HCT116 (cell line): ENCODE results near the gene TAF15. TPM values are rescaled to one million over a fixed set of nuclear protein-coding genes. Genes with fewer than 3 reads are reported as not detected.

Source experiments
- ATAC-seq: fragments of 200-7000 bp; cut with Tn5 transposase; 2 replicates; pipeline ENCODE4 v1.9.1; 2020; ENCODE audit warnings: mild to moderate bottlenecking, moderate library complexity
- BruUV-seq: library from RNA; stranded (reverse); fragments of 400-500 nt; replicated peaks from 2 replicates; lab custom pipeline; 2021; lab: Mats Ljungman, UMichigan
- CTCF ChIA-PET: fragments of 300-600 bp; sonication (Branson Sonifier 250); formaldehyde crosslinking; loops from one replicate; lab custom pipeline; 2021; ENCODE audit warnings: antibody characterized with exemption; lab: Charles Lee
- POLR2A ChIA-PET: fragments of 300-600, 350-600 bp; sonication (Branson Sonifier 250); formaldehyde crosslinking; loops from one replicate; lab custom pipeline; 2021; ENCODE audit warnings: antibody characterized with exemption; lab: Charles Lee
- RAD21 ChIA-PET, 2 experiments: fragments of 300-600 bp; sonication (Branson Sonifier 250); formaldehyde crosslinking; loops; one replicate each; lab custom pipeline; 2023; ENCODE audit warnings: low total read pairs in 2 of 2; ENCODE audit not compliant: uncharacterized antibody in 2 of 2, unreplicated experiment in 2 of 2, low non-redundant PET in 1 of 2; lab: Charles Lee
- DNase-seq: peaks from one replicate; pipeline ENCODE4 v3.0.0-alpha.2; 2010; ENCODE audit warnings: low read depth, low spot score
- H2AFZ ChIP-seq: fragments of 200-600 bp; shearing (Covaris generic), sonication (generic); 2 replicates; pipeline ENCODE4 v1.6.1; 2017; ENCODE audit warnings: low read depth, mixed run types, mixed read lengths, antibody characterized with exemption, low read length; ENCODE audit not compliant: poor library complexity, severe bottlenecking
- H3K27ac ChIP-seq: 2 replicates; pipeline ENCODE4 v1.5.1; 2012; ENCODE audit warnings: low read depth, low read length
- H3K27me3 ChIP-seq: fragments of 200-600 bp; sonication (generic); 2 replicates; pipeline ENCODE4 v1.6.1; 2016; ENCODE audit warnings: mixed run types, low read length, mixed read lengths; ENCODE audit not compliant: insufficient read depth
- H3K36me3 ChIP-seq, 2 experiments: fragments of 200-500 bp in 1 of 2; fragments of 200-600 bp in 1 of 2; sonication (Bioruptor generic) in 1 of 2; sonication (generic) in 1 of 2; 2 replicates each; pipeline versions ENCODE4 v1.5.1 to v1.6.1; 2014 to 2016; ENCODE audit warnings: low read length in 2 of 2, inconsistent platforms in 1 of 2, mixed read lengths in 1 of 2, mixed run types in 1 of 2; ENCODE audit not compliant: insufficient read depth in 2 of 2, control insufficient read depth in 1 of 2
- H3K4me1 ChIP-seq, 2 experiments: fragments of 200-600 bp in 1 of 2; sonication (generic) in 1 of 2; 2 replicates each; pipeline versions ENCODE4 v1.5.1 to v1.6.1; 2012 to 2017; ENCODE audit warnings: low read length in 2 of 2, inconsistent platforms in 1 of 2, mild to moderate bottlenecking in 1 of 2, mixed read lengths in 1 of 2, mixed run types in 1 of 2, moderate library complexity in 1 of 2; ENCODE audit not compliant: insufficient read depth in 2 of 2, control insufficient read depth in 1 of 2
- H3K4me2 ChIP-seq: fragments of 200-600 bp; sonication (generic); 2 replicates; pipeline ENCODE4 v1.6.1; 2017; ENCODE audit warnings: mixed run types, low read length, mixed read lengths
- H3K4me3 ChIP-seq, 2 experiments: fragments of 200-600 bp in 1 of 2; sonication (generic) in 1 of 2; replicated peaks in 1 of 2; 2 replicates each; pipeline ENCODE4 v1.5.1; 2011 to 2016; ENCODE audit warnings: low read length in 2 of 2, control low read depth in 1 of 2, low read depth in 1 of 2, mild to moderate bottlenecking in 1 of 2, mixed read lengths in 1 of 2, mixed run types in 1 of 2
- H3K79me2 ChIP-seq: fragments of 200-600 bp; sonication (generic); 2 replicates; pipeline ENCODE4 v1.6.1; 2017; ENCODE audit warnings: mild to moderate bottlenecking, mixed run types, low read length, moderate library complexity, mixed read lengths; ENCODE audit not compliant: insufficient read depth
- H3K9ac ChIP-seq: fragments of 200-600 bp; sonication (generic); 2 replicates; pipeline ENCODE4 v1.6.1; 2016; ENCODE audit warnings: low read length, mixed read lengths
- H3K9me2 ChIP-seq: fragments of 200-600 bp; sonication (generic), shearing (Covaris generic); 2 replicates; pipeline ENCODE4 v1.6.1; 2017; ENCODE audit warnings: mixed run types, mild to moderate bottlenecking, moderate library complexity; ENCODE audit not compliant: insufficient read depth
- H3K9me3 ChIP-seq, 2 experiments: fragments of 200-500 bp in 1 of 2; fragments of 200-600 bp in 1 of 2; sonication (Bioruptor generic) in 1 of 2; sonication (generic) in 1 of 2; 2 replicates each; pipeline ENCODE4 v1.6.1; 2014 to 2017; ENCODE audit warnings: low read length in 2 of 2, mixed read lengths in 2 of 2, inconsistent platforms in 1 of 2, low read depth in 1 of 2, mild to moderate bottlenecking in 1 of 2, mixed run types in 1 of 2, moderate library complexity in 1 of 2; ENCODE audit not compliant: control insufficient read depth in 1 of 2, insufficient read depth in 1 of 2
- H4K20me1 ChIP-seq: fragments of 200-600 bp; sonication (generic), shearing (Covaris generic); 2 replicates; pipeline ENCODE4 v1.6.1; 2017; ENCODE audit warnings: mixed run types, mild to moderate bottlenecking, moderate library complexity; ENCODE audit not compliant: insufficient read depth
- CEBPB ChIP-seq: IDR thresholded peaks from 2 replicates; pipeline ENCODE4 v1.6.1; 2012; ENCODE audit warnings: low read depth
- EGR1 ChIP-seq: IDR thresholded peaks from 2 replicates; pipeline ENCODE4 v1.6.1; 2012; ENCODE audit warnings: low read depth
- EZH2phosphoT487 ChIP-seq: fragments of 200-600 bp; IDR thresholded peaks from 2 replicates; pipeline ENCODE4 v1.6.1; 2018; ENCODE audit warnings: antibody characterized with exemption, borderline replicate concordance
- JUND ChIP-seq: IDR thresholded peaks from 2 replicates; pipeline ENCODE4 v1.6.1; 2012
- RAD21 ChIP-seq: IDR thresholded peaks from 2 replicates; pipeline ENCODE4 v1.6.1; 2012; ENCODE audit warnings: low read depth, mild to moderate bottlenecking
- SP1 ChIP-seq: IDR thresholded peaks from 2 replicates; pipeline ENCODE4 v1.6.1; 2012; ENCODE audit warnings: low read depth
- YY1 ChIP-seq: IDR thresholded peaks from 2 replicates; pipeline ENCODE4 v1.6.1; 2011; ENCODE audit warnings: low read length, low read depth, moderate library complexity, mild to moderate bottlenecking; ENCODE audit not compliant: insufficient replicate concordance; ENCODE audit errors: extremely low read depth
- ZFX ChIP-seq: fragments of 450-650 bp; IDR thresholded peaks from 2 replicates; pipeline ENCODE4 v1.6.1; 2017
- intact Hi-C: fragments of 100-400 bp; cut with micrococcal nuclease; formaldehyde crosslinking; loops from 2 replicates; pipeline ENCODE4 v1.10.0; 2022
- total RNA-seq: library from RNA; stranded (reverse); gene quantifications from one replicate; pipeline ENCODE4 v1.2.1, GENCODE V29; 2021; ENCODE audit not compliant: unreplicated experiment

Gene TAF15
- total RNA-seq, 1 experiment from 2014 or later = 346 TPM

- TF ChIP-seq RAD21 (no peak), ZFX (no peak), SP1 (peak; percentile 33), CEBPB (0 out of 2 replicates have a peak, but pooled peaks have one; percentile 7), EGR1 (0 out of 2 replicates have a peak, but pooled peaks have one; percentile 47), EZH2phosphoT487 (no peak)
Measured at GRCh38 chr17:35788477-35789368, 20.6 kb upstream of the TAF15 start (continued).

- Histone ChIP-seq H2AFZ (no peak overlapping the region), H3K27me3 (no peaks in the 10 kb centered on the region), H3K79me2 (no peaks in the 10 kb centered on the region), H3K27ac (no peak overlapping the region), H3K9ac (no peak overlapping the region), H3K4me3 (0 out of 4 replicates have a peak overlapping the region, but pooled peaks of 1 of the 2 experiments have one; percentile 13), H4K20me1 (no peaks in the 10 kb centered on the region), H3K36me3 (no peaks in the 10 kb centered on the region), H3K9me2 (no peaks in the 10 kb centered on the region), H3K4me2 (peak overlapping the region; percentile 61), H3K4me1 (peaks cover 10 to 57% of the 10 kb centered on the region in 2 experiments), H3K9me3 (no peaks in the 10 kb centered on the region)
- DNase-seq = no peak
- peak; percentile 38; the same call in 1 of the 2 replicates for TF ChIP-seq SP1
- no peak for TF ChIP-seq YY1
- TF ChIP-seq JUND = peak; percentile 24; the same call in 1 of the 2 replicates
- POLR2A ChIA-PET = no interaction called here
- no TSS peak for BruUV-seq
- no peak for ATAC-seq
- CTCF ChIA-PET = no interaction called here
- intact Hi-C loops = loop anchor here (1.0 kb wide), 1 partner anchor 14 kb away; no protein-coding TSS in a partner anchor
- RAD21 ChIA-PET = no interaction called here
Measured at GRCh38 chr17:35790841-35791240, 18.4 kb upstream of the TAF15 start.
